Vagina (tissue), 2 donors: ENCODE data around the gene KIF21B. TPM values are rescaled to one million over a fixed set of nuclear protein-coding genes. Genes with fewer than 3 reads are reported as not detected.

Experiments
- DNase-seq, 2 donors: peaks; one replicate each; pipeline ENCODE4 v3.0.0-alpha.2; 2017; ENCODE audit errors: extremely low spot score in 2 of 2
- H3K27ac ChIP-seq: fragments of 200-600 bp; sonication (generic); one replicate; pipeline ENCODE4 v1.5.1; 2019
- H3K27me3 ChIP-seq: fragments of 200-600 bp; sonication (generic); one replicate; pipeline ENCODE4 v1.5.1; 2019
- H3K36me3 ChIP-seq, 2 donors: fragments of 200-600 bp; sonication (generic); one replicate each; pipeline ENCODE4 v1.5.1; 2017 to 2019
- H3K4me1 ChIP-seq: fragments of 200-600 bp; sonication (generic); one replicate; pipeline ENCODE4 v1.5.1; 2019
- H3K4me3 ChIP-seq, 2 donors: fragments of 200-600 bp; sonication (generic); 1 replicate in 1 of 2; 2 replicates in 1 of 2; pipeline ENCODE4 v1.5.1; 2016 to 2019
- H3K9me3 ChIP-seq: fragments of 200-600 bp; sonication (generic); one replicate; pipeline ENCODE4 v1.5.1; 2019
- CTCF ChIP-seq, 3 experiments: fragments of 450-650 bp in 2 of 3; fragments of 200-600 bp in 1 of 3; sonication (generic) in 1 of 3; IDR thresholded peaks; one replicate each; pipeline ENCODE4 v1.5.1; 2017 to 2019; ENCODE audit warnings: antibody characterized with exemption in 3 of 3, mild to moderate bottlenecking in 2 of 3, moderate library complexity in 2 of 3
- POLR2A ChIP-seq, 2 donors: fragments of 450-650 bp; IDR thresholded peaks; one replicate each; pipeline ENCODE4 v1.6.1; 2017; ENCODE audit warnings: antibody characterized with exemption in 2 of 2, mild to moderate bottlenecking in 2 of 2, moderate library complexity in 2 of 2
- POLR2AphosphoS5 ChIP-seq, 2 donors: sonication (generic); formaldehyde crosslinking; IDR thresholded peaks; one replicate each; pipeline ENCODE4 v1.9.0; 2017; ENCODE audit warnings: antibody characterized with exemption in 2 of 2, mild to moderate bottlenecking in 2 of 2, low read depth in 1 of 2; ENCODE audit not compliant: insufficient read depth in 1 of 2
- intact Hi-C: fragments of 100-400 bp; cut with DNase I; formaldehyde crosslinking; loops from one replicate; pipeline ENCODE4 v1.15.1; 2023
- total RNA-seq: library from RNA; depleted of rRNA; stranded (reverse); fragments of >200 nt; gene quantifications from one replicate; pipeline ENCODE4 v1.2.3, GENCODE V29; 2016

Gene KIF21B
- total RNA-seq, 1 donor from 2014 or later = 4.7 TPM

DNA sequence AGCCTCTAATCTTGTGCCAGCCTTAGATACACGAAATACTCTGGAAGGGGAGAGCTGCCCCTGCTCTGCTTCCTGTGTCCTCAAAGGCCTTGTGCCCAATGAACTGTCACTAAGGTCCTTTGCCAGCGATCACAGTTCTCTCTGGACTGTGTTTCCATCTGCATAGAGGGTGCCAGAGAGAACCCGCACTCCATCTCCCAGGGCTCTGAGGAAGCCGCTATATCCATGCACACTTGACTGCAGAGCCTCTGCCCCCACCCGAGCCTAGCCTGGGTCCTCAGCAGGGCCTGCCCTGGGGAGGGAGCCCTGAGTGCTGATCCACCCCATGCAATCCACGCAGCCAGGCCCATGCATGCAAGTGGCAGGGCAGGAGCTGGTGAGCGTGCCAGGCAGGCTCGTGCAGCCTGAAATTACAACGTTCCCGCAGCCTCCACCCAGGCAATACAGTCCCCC, 30.6 kb upstream of the KIF21B start:
- no peak for DNase-seq
- Histone ChIP-seq H3K9me3 (no peaks in the 10 kb centered on the region), H3K27me3 (no peaks in the 10 kb centered on the region), H3K4me3 (no peak overlapping the region), H3K27ac (no peak overlapping the region), H3K4me1 (no peaks in the 10 kb centered on the region), H3K36me3 (no peaks in the 10 kb centered on the region)
- intact Hi-C loops = loop anchor here (2.0 kb wide), 1 partner anchor 69 kb away; no protein-coding TSS in a partner anchor
- TF ChIP-seq CTCF (IDR thresholded peaks at IDR 0.05) = no peak
- no peak for TF ChIP-seq POLR2A (IDR thresholded peaks at IDR 0.05)
- no peak for TF ChIP-seq POLR2AphosphoS5 (IDR thresholded peaks at IDR 0.05; ENCODE audit: insufficient read depth in 1 of 2, low read depth in 1 of 2)

DNA sequence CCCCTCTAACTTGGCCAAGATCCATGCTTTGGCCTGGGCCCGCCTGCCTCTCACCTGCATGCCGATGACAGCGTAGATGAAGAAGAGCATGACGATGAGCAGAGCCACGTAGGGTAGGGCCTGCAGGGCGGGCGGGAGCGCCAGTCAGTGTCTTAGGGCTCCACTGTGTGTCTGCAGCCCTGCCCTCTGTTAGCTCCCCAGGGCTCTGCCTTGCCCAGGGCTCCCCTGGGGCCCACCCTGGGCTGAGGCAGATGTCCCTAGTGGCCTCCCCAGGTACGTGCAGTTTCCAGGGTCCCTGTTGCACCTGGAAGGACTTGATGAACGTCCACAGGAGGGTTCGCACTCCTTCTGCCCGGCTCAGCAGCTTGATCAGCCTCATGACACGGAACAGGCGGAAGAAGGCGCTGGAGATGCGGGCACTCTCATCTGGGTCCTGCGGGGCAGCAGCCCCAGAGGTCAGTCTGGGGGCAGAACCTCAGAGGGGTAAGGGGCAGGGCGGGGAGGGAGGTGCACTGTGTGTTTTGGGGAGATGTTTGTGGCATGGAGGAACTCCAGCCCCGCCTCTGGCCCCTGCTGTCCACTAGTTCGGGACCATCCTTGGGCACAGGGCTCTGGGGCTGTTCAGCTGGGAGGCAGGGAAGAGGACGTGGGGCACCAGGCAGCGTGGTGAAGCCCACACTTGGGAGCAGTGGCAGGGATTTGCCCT, 29.8 kb upstream of the KIF21B start:
- no peaks in the 10 kb centered on the region for H3K9me3 ChIP-seq
- no peak overlapping the region for H3K4me3 ChIP-seq
- no peaks in the 10 kb centered on the region for H3K36me3 ChIP-seq
- intact Hi-C loops = no loop called here
- no peak overlapping the region for H3K27ac ChIP-seq
- no peaks in the 10 kb centered on the region for H3K4me1 ChIP-seq
- DNase-seq = no peak
- TF ChIP-seq POLR2AphosphoS5 (IDR thresholded peaks at IDR 0.05; ENCODE audit: insufficient read depth in 1 of 2, low read depth in 1 of 2) (no peak), CTCF (IDR thresholded peaks at IDR 0.05) (no peak), POLR2A (IDR thresholded peaks at IDR 0.05) (no peak)
- H3K27me3 ChIP-seq = no peaks in the 10 kb centered on the region

DNA sequence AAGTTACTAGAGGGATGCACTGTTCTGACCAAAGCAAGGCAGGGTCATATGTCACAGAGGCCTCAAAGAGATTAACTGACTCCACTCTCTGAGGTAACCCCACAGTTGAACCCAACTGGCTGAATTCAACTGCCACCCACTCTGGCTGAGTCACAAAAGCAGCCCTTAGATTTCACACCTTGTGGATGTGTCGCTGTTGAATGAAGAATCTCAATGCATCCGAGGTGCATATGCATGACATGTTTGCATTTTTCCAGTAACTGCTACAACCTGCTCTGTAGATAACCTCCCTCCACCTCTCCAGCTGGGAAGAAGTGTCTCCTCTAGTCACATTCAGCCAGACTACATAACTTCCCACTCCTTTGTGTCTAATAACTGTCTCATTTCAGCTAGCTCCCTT, 27.9 kb upstream of the KIF21B start:
- DNase-seq = no peak
- Histone ChIP-seq H3K27ac (no peak overlapping the region), H3K9me3 (no peaks in the 10 kb centered on the region), H3K36me3 (no peaks in the 10 kb centered on the region), H3K27me3 (no peaks in the 10 kb centered on the region), H3K4me1 (no peaks in the 10 kb centered on the region), H3K4me3 (no peak overlapping the region)
- intact Hi-C loops = no loop called here
- TF ChIP-seq CTCF (IDR thresholded peaks at IDR 0.05) = no peak
- no peak for TF ChIP-seq POLR2A (IDR thresholded peaks at IDR 0.05)
- no peak for TF ChIP-seq POLR2AphosphoS5 (IDR thresholded peaks at IDR 0.05; ENCODE audit: insufficient read depth in 1 of 2, low read depth in 1 of 2)

GRCh38 chr1:201050515-201051277, 27.2 kb upstream of the KIF21B start:
- no peaks in the 10 kb centered on the region for H3K27me3 ChIP-seq
- no peaks in the 10 kb centered on the region for H3K36me3 ChIP-seq
- no peak overlapping the region for H3K27ac ChIP-seq
- no peaks in the 10 kb centered on the region for H3K9me3 ChIP-seq
- DNase-seq = no peak
- TF ChIP-seq CTCF (IDR thresholded peaks at IDR 0.05) (no peak), POLR2AphosphoS5 (IDR thresholded peaks at IDR 0.05; ENCODE audit: insufficient read depth in 1 of 2, low read depth in 1 of 2) (no peak), POLR2A (IDR thresholded peaks at IDR 0.05) (no peak)
- intact Hi-C loops = no loop called here
- no peaks in the 10 kb centered on the region for H3K4me1 ChIP-seq
- no peak overlapping the region for H3K4me3 ChIP-seq
